Trophoblast cell (in vitro differentiated cells and primary cell): ENCODE measurements around the gene FHL3.
A peak's percentile ranks its signal among the peaks of the same experiment; 100 is the strongest.

Source experiments
- DNase-seq, 2 donors: peaks; one replicate each; pipeline ENCODE4 v3.0.0-alpha.2; 2016
- H2AFZ ChIP-seq: 2 replicates; pipeline ENCODE4 v1.6.1; 2013; ENCODE audit warnings: low read length, moderate library complexity, mild to moderate bottlenecking; ENCODE audit not compliant: insufficient read depth, poor library complexity
- H2AK5ac ChIP-seq: 2 replicates; pipeline ENCODE4 v1.6.1; 2013; ENCODE audit warnings: mild to moderate bottlenecking, low read length
- H2BK120ac ChIP-seq: 2 replicates; pipeline ENCODE4 v1.6.1; 2013; ENCODE audit warnings: low read length, mild to moderate bottlenecking, moderate library complexity; ENCODE audit not compliant: insufficient read depth, poor library complexity
- H2BK12ac ChIP-seq: 2 replicates; pipeline ENCODE4 v1.6.1; 2013; ENCODE audit warnings: mild to moderate bottlenecking, low read length, moderate library complexity
- H2BK5ac ChIP-seq: 2 replicates; pipeline ENCODE4 v1.6.1; 2013; ENCODE audit warnings: low read length, low read depth, moderate library complexity, mild to moderate bottlenecking; ENCODE audit not compliant: poor library complexity
- H3K14ac ChIP-seq: 2 replicates; pipeline ENCODE4 v1.6.1; 2013; ENCODE audit warnings: mild to moderate bottlenecking, low read length
- H3K18ac ChIP-seq: 2 replicates; pipeline ENCODE4 v1.6.1; 2013; ENCODE audit warnings: mild to moderate bottlenecking, low read length
- H3K23ac ChIP-seq: 2 replicates; pipeline ENCODE4 v1.6.1; 2013; ENCODE audit warnings: low read length
- H3K27ac ChIP-seq: 2 replicates; pipeline ENCODE4 v1.5.1; 2013; ENCODE audit warnings: low read depth, mild to moderate bottlenecking, inconsistent platforms, low read length, moderate library complexity
- H3K27me3 ChIP-seq: 2 replicates; pipeline ENCODE4 v1.6.1; 2013; ENCODE audit warnings: inconsistent platforms, mild to moderate bottlenecking, low read length, moderate library complexity; ENCODE audit not compliant: insufficient read depth
- H3K36me3 ChIP-seq, 2 experiments: 1 replicate in 1 of 2; 2 replicates in 1 of 2; pipeline ENCODE4 v1.6.1; 2013; ENCODE audit warnings: low read length in 2 of 2, mild to moderate bottlenecking in 2 of 2, moderate library complexity in 1 of 2; ENCODE audit not compliant: insufficient read depth in 2 of 2, control insufficient read depth in 1 of 2
- H3K4ac ChIP-seq: 2 replicates; pipeline ENCODE4 v1.6.1; 2013; ENCODE audit warnings: low read depth, mild to moderate bottlenecking, low read length, moderate library complexity
- H3K4me1 ChIP-seq, 2 experiments: 1 replicate in 1 of 2; 2 replicates in 1 of 2; pipeline ENCODE4 v1.6.1; 2013; ENCODE audit warnings: low read length in 2 of 2, mild to moderate bottlenecking in 2 of 2, moderate library complexity in 1 of 2; ENCODE audit not compliant: insufficient read depth in 2 of 2, control insufficient read depth in 1 of 2
- H3K4me2 ChIP-seq: 2 replicates; pipeline ENCODE4 v1.6.1; 2013; ENCODE audit warnings: inconsistent platforms, mild to moderate bottlenecking, low read length, moderate library complexity
- H3K4me3 ChIP-seq: 2 replicates; pipeline ENCODE4 v1.5.1; 2013; ENCODE audit warnings: mild to moderate bottlenecking, low read depth, low read length, inconsistent platforms
- H3K79me1 ChIP-seq: one replicate; pipeline ENCODE4 v1.6.1; 2013; ENCODE audit warnings: low read length
- H3K79me2 ChIP-seq: 2 replicates; pipeline ENCODE4 v1.6.1; 2013; ENCODE audit warnings: low read length, mild to moderate bottlenecking; ENCODE audit not compliant: control insufficient read depth, insufficient read depth, poor library complexity
- H3K9ac ChIP-seq: 2 replicates; pipeline ENCODE4 v1.6.1; 2013; ENCODE audit warnings: mild to moderate bottlenecking, low read length
- H3K9me3 ChIP-seq: 2 replicates; pipeline ENCODE4 v1.6.1; 2013; ENCODE audit warnings: low read depth, mild to moderate bottlenecking, control low read depth, inconsistent platforms, low read length; ENCODE audit not compliant: insufficient read depth
- H4K12ac ChIP-seq: 2 replicates; pipeline ENCODE4 v1.6.1; 2013; ENCODE audit warnings: low read depth, mild to moderate bottlenecking, low read length, moderate library complexity
- H4K8ac ChIP-seq: 2 replicates; pipeline ENCODE4 v1.6.1; 2013; ENCODE audit warnings: low read depth, mild to moderate bottlenecking, low read length, moderate library complexity
- H4K91ac ChIP-seq: one replicate; pipeline ENCODE4 v1.6.1; 2013; ENCODE audit warnings: low read depth, mild to moderate bottlenecking, low read length, moderate library complexity
- WGBS: extraction: QIAGEN DNeasy Blood & Tissue Kit; methylation state at CpG from one replicate; pipeline ENCODE4 v1.1.7; 2013; ENCODE audit warnings: missing lambda C conversion rate; ENCODE audit not compliant: insufficient read length, insufficient coverage; ENCODE audit errors: extremely low coverage; 5-methylcytosine and 5-hydroxymethylcytosine counted together

The FHL3 gene

GRCh38 chr1:38015978-38016725 lies 10.8 kb upstream of the FHL3 start:
- no peak overlapping the region for H2BK12ac ChIP-seq
- no peaks in the 10 kb centered on the region for H3K27me3 ChIP-seq
- H2BK120ac ChIP-seq: no peak overlapping the region
- peaks cover 8% of the 10 kb centered on the region for H3K79me1 ChIP-seq
- no CpG with 5 or more reads among the region's 6 CpGs for WGBS
- no peak overlapping the region for H4K91ac ChIP-seq
- H3K4ac ChIP-seq: peak overlapping the region; percentile 19
- peaks cover 3 to 9% of the 10 kb centered on the region in 2 experiments for H3K4me1 ChIP-seq
- H3K27ac ChIP-seq: no peak overlapping the region
- no peak overlapping the region for H3K23ac ChIP-seq
- H4K8ac ChIP-seq: no peak overlapping the region
- H3K14ac ChIP-seq: no peak overlapping the region
- H3K9me3 ChIP-seq: no peaks in the 10 kb centered on the region
- no peak for DNase-seq
- H2AFZ ChIP-seq: no peak overlapping the region
- no peak overlapping the region for H4K12ac ChIP-seq
- no peak overlapping the region for H3K9ac ChIP-seq
- no peak overlapping the region for H2BK5ac ChIP-seq
- H3K18ac ChIP-seq: no peak overlapping the region
- no peak overlapping the region for H2AK5ac ChIP-seq
- no peak overlapping the region for H3K4me2 ChIP-seq
- peaks cover 7% of the 10 kb centered on the region for H3K79me2 ChIP-seq
- peaks cover 19 to 37% of the 10 kb centered on the region in 2 experiments for H3K36me3 ChIP-seq
- H3K4me3 ChIP-seq: no peak overlapping the region

GRCh38 chr1:38014724-38015424 lies 9.6 kb upstream of the FHL3 start:
- WGBS: no CpG with 5 or more reads among the region's 11 CpGs
- Histone ChIP-seq H2AFZ (no peak overlapping the region), H2AK5ac (no peak overlapping the region), H2BK120ac (no peak overlapping the region), H3K27ac (no peak overlapping the region), H3K79me1 (peaks cover 8% of the 10 kb centered on the region), H3K4me1 (peaks cover 3 to 9% of the 10 kb centered on the region in 2 experiments), H3K36me3 (peaks cover 13 to 28% of the 10 kb centered on the region in 2 experiments), H4K91ac (no peak overlapping the region), H3K23ac (no peak overlapping the region), H3K4ac (peak overlapping the region; percentile 66), H3K14ac (no peak overlapping the region), H3K4me3 (no peak overlapping the region), H3K9ac (no peak overlapping the region), H2BK5ac (no peak overlapping the region), H4K12ac (no peak overlapping the region), H3K18ac (no peak overlapping the region), H3K9me3 (no peaks in the 10 kb centered on the region), H2BK12ac (no peak overlapping the region), H4K8ac (no peak overlapping the region), H3K79me2 (peaks cover 7% of the 10 kb centered on the region), H3K4me2 (no peak overlapping the region), H3K27me3 (no peaks in the 10 kb centered on the region)
- DNase-seq: no peak

- H3K14ac ChIP-seq: no peak overlapping the region
- H2BK5ac ChIP-seq: no peak overlapping the region
- no peak overlapping the region for H4K8ac ChIP-seq
- H3K4me3 ChIP-seq: no peak overlapping the region
- no peak overlapping the region for H3K27ac ChIP-seq
- H3K36me3 ChIP-seq: peaks cover 10 to 22% of the 10 kb centered on the region in 2 experiments
- no peak overlapping the region for H2AFZ ChIP-seq
- no peak overlapping the region for H4K91ac ChIP-seq
- no peaks in the 10 kb centered on the region for H3K9me3 ChIP-seq
- DNase-seq: no peak
- H2BK120ac ChIP-seq: no peak overlapping the region
- peaks cover 7% of the 10 kb centered on the region for H3K79me2 ChIP-seq
- H3K27me3 ChIP-seq: no peaks in the 10 kb centered on the region
- H3K4me2 ChIP-seq: no peak overlapping the region
- WGBS: no CpG with 5 or more reads among the region's 4 CpGs
- no peak overlapping the region for H4K12ac ChIP-seq
- no peak overlapping the region for H2BK12ac ChIP-seq
- no peak overlapping the region for H2AK5ac ChIP-seq
- peaks cover 8% of the 10 kb centered on the region for H3K79me1 ChIP-seq
- no peak overlapping the region for H3K23ac ChIP-seq
- no peak overlapping the region for H3K18ac ChIP-seq
- peaks cover 3 to 10% of the 10 kb centered on the region in 2 experiments for H3K4me1 ChIP-seq
- H3K4ac ChIP-seq: peak overlapping the region; percentile 88
- no peak overlapping the region for H3K9ac ChIP-seq
Measured at GRCh38 chr1:38014171-38014570, 8.9 kb upstream of the FHL3 start.

GRCh38 chr1:38013227-38013622 lies 7.9 kb upstream of the FHL3 start:
- H3K4me2 ChIP-seq: peak overlapping the region; percentile 61
- no peak overlapping the region for H2AK5ac ChIP-seq
- H3K36me3 ChIP-seq: peaks cover 8 to 18% of the 10 kb centered on the region in 2 experiments
- H3K4ac ChIP-seq: peak overlapping the region; percentile 28
- WGBS: no CpG with 5 or more reads among the region's 4 CpGs
- peaks cover 10% of the 10 kb centered on the region for H3K79me1 ChIP-seq
- H3K14ac ChIP-seq: peak overlapping the region; percentile 78
- no peak overlapping the region for H3K18ac ChIP-seq
- H4K91ac ChIP-seq: peak overlapping the region; percentile 69
- peaks cover 3 to 12% of the 10 kb centered on the region in 2 experiments for H3K4me1 ChIP-seq
- peak overlapping the region; percentile 96 for H3K9ac ChIP-seq
- H3K4me3 ChIP-seq: peak overlapping the region; percentile 89
- no peak for DNase-seq
- no peak overlapping the region for H2BK12ac ChIP-seq
- no peak overlapping the region for H3K23ac ChIP-seq
- H4K8ac ChIP-seq: peak overlapping the region; percentile 76
- H4K12ac ChIP-seq: peak overlapping the region; percentile 89
- no peak overlapping the region for H2AFZ ChIP-seq
- peak overlapping the region; percentile 89 for H3K27ac ChIP-seq
- peak overlapping the region; percentile 45 for H2BK120ac ChIP-seq
- H3K79me2 ChIP-seq: peaks cover 7% of the 10 kb centered on the region
- H2BK5ac ChIP-seq: peak overlapping the region; percentile 55
- no peaks in the 10 kb centered on the region for H3K9me3 ChIP-seq
- no peaks in the 10 kb centered on the region for H3K27me3 ChIP-seq
